GM18502 (cell line): ENCODE results near the gene MED15.
A peak's percentile ranks its signal among the peaks of the same experiment; 100 is the strongest.
"Not testable (repeated sequence)": the region's sequence is repeated elsewhere in the genome, so short reads cannot be mapped to it uniquely, and the experiment has no call there.

ENCODE experiments used
- ATAC-seq: cut with Tn5 transposase; IDR thresholded peaks from one replicate; pipeline ENCODE4 v1.9.1; 2021; ENCODE audit warnings: mild to moderate bottlenecking; ENCODE audit not compliant: unreplicated experiment, poor library complexity

MED15 gene, protein sequence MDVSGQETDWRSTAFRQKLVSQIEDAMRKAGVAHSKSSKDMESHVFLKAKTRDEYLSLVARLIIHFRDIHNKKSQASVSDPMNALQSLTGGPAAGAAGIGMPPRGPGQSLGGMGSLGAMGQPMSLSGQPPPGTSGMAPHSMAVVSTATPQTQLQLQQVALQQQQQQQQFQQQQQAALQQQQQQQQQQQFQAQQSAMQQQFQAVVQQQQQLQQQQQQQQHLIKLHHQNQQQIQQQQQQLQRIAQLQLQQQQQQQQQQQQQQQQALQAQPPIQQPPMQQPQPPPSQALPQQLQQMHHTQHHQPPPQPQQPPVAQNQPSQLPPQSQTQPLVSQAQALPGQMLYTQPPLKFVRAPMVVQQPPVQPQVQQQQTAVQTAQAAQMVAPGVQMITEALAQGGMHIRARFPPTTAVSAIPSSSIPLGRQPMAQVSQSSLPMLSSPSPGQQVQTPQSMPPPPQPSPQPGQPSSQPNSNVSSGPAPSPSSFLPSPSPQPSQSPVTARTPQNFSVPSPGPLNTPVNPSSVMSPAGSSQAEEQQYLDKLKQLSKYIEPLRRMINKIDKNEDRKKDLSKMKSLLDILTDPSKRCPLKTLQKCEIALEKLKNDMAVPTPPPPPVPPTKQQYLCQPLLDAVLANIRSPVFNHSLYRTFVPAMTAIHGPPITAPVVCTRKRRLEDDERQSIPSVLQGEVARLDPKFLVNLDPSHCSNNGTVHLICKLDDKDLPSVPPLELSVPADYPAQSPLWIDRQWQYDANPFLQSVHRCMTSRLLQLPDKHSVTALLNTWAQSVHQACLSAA

GRCh38 chr22:20507253-20508066 lies at the start of gene MED15:
Gene MED15 (plus strand): TSS chr22:20507610. CDS start chr22:20507679, 69 bp downstream.
- ATAC-seq = peak; percentile 82

GRCh38 chr22:20458530-20459151 lies 48.8 kb upstream of the MED15 start:
- no peak for ATAC-seq

DNA sequence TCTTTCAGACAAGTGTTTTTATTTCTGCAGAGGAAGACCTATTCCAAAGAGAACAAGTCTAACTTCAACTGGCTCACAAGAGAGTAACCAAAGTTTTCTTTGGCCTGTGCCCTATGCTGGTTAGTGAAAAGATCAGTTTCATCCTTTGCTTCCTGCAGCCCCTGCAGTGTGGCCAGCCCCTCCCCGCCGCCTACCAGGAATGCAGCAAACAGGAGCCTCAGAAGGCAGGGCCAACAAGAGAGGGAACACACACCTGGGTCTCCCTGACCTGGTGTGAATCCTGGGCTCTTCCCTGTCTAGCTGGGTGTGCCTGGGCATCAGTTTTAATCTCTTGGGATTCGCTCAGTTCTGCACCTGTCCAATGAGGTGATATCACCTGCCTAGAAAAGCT lies 48.3 kb upstream of the MED15 start:
- no peak for ATAC-seq

DNA sequence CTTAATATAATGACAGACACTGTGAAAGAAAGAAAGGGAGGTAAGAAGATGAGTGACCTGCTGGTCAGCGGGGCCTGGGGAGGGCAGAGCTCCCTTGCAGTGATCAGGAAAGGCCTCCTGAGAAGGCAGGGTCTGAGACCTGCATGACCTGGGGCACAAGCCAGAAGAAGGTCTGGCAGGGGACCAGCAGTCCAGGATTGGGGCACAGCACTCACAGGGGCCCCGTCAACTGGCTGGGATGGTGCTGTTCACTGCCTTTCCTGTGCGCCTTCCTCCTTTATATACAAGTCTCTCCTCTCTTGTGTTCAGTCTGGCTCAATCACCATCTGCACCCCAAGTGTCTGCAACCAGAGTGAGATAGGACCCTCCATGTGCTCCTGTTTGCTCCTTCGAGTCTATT lies 47.5 kb upstream of the MED15 start:
- ATAC-seq = no peak

DNA sequence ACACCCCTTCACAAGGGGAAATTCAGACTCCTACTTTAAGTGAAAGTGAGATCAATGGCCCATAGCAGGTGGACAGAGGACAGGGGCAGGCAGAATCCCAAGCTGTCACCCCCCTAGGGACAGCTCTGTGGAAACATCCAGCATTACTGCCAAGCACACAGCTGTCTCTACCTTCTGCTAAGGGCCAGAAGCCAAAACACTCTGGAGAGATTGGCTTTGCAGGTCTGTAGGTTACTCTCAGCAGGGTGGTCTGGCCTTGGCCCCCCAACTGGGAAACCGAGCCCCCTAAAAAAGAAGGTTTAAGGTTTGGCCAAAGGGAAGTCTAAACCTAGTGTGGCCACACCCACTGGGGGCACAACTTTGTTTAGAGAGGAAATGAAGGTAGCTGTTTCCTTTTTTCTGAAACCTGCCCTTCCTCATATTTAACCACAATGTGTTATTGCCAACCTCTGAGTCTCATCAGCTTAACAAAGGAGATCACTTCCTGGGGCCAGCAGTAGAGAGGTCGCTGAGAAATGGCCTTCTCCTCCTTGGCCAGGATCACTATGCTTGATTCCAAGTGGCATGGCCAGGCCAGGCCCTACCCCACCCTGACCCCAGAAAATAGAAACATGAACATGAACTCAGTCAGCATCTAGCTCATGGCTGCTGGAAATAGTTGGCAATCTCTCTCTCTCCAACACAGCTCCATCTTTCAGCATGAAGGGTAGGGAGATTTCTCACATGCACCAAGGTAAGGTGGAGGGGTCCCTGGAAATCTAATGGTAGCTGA lies 43.9 kb upstream of the MED15 start:
- no peak for ATAC-seq

- no peak for ATAC-seq
Measured at GRCh38 chr22:20464096-20464614, 43.3 kb upstream of the MED15 start.

- no peak for ATAC-seq
Measured at GRCh38 chr22:20464912-20465758, 42.3 kb upstream of the MED15 start.

DNA sequence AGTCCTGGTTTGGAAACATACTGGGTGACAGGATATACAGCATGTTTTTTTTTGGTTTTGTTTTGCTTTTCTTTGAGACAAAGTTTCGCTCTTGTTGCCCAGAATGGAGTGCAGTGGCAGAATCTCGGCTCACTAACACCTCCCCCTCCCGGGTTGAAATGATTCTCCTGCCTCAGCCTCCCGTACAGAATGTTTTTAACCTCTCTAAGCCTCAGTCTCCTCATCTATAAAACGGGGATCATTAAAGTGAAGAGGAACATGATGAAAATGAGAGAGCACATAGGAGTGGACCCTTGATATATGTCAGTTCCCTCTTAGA lies 41.7 kb upstream of the MED15 start:
- ATAC-seq = no peak

DNA sequence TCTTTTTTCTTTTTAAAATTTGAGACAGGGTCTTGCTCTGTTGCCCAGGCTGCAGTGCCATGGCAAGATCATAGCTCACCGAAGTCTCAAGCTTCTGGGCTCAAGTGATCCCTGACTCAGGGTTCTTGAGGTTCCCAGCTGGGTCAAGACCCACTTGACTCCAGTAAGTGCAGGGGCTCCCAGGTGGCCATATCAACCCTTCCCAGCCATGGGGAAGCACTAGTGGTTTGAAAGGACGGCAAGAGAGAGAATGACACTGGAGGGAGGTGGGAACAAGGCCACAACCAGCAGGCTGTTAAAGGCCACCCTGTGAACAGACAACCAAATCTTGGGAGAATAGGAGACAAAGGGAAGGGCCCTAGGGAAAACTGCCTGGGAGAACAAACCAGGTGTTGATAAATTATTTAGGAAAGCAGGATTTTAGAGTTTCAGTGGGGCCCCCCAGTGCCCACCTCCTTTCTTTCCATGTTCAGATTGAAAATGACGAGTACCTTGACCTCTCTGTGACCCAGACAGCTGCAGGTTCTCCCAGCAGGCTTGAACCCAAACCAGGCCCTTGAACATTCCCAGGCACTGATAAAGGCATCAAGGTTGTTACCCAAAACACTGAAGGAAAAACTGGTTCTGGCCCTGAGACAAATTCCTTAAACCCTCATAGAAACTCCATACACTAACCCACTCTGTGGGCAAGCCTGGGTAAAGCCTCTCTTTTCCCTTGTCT lies 40.6 kb upstream of the MED15 start:
- no peak for ATAC-seq

DNA sequence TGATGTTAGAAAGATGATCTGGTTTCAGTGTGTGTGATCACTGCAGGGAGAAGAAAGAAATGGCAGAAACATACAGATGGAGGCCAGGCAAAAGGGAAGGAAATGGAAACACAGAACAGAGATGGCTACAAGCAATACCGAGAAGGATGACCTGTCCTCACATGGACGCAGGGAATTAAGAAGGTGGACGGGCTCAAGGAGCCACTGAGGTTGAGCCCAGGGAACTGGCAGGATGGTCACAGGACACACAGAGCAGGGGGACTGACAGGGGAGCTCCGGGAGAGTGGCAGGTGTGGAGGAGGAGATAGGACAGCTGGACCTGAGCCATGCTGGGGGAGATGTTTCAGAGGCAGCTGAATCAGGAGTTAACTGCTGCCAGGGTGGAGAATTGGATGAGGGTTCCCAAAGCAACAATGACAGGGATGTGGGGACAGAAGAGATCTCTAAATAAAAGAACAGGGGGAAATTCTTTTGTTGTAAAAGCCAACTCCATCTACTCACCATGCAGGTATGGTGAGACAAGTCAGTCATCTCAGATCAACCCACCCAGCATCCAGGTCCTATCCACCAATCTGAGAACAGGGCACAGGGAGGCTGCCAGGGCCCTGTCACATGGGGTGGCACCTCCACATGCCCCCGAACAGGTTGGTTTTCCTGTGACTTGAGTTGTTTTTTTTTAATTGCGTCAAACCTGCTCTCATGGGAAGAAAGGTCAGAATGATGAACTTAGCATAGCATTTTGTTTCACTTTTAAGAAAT lies 38.1 kb upstream of the MED15 start:
- ATAC-seq = no peak

DNA sequence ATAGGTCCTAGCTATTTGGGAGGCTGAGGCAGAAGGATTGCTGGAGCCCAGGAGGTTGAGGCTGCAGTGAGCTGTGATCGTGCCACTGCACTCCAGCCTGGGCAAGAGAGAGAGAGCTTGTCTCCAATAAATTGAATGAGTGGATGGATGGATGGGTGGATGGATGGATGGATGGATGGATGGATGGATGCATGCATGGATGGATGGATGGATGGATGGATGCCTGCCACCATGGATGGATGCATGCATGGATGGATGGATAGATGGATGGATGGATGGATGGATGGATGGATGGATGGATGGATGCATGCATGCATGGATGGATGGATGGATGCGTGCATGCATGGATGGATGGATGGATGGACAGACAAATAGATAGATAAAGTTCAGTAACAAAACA lies 36.9 kb upstream of the MED15 start:
- not testable (repeated sequence) for ATAC-seq

GRCh38 chr22:20471126-20471833 lies 36.1 kb upstream of the MED15 start:
- ATAC-seq = no peak

DNA sequence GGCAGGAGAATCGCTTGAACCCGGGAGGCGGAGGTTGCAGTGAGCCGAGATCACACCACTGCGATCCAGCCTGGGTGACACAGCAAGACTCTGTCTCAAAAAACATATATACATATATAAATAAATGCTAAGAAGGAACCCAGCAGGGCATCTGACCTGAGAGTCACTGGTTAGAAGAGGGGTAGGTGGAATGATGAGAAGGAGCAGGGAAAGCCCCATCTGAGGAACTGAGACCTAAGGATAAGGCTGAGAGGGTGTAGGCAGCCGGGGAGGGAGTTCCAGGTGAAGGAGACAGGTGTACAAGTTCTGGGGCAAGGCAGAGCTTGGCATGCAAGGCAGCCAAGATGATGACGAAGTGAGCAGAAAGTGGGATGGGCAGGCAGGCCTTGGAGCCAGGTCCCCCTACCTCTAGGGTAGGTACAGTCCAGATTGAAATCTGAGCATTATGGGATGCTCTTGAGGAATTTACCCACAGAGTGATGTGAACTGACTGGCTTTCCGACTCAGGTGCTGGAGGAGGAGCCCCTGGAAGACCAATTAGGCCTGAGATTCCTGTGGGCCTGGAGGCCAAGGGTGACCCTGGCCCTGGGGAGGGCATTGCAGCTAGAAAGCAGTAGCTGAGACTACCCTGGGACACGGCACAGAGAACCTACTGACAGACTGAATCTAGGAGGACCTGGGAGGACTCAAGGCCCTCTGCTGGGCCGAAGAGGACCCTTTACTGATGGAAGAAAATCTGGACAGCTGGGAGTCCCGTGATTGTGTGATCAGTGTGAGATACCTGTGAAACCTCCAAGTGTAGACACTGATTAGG lies 34.6 kb upstream of the MED15 start:
- ATAC-seq = no peak

- ATAC-seq = no peak
Measured at GRCh38 chr22:20475115-20475436, 32.3 kb upstream of the MED15 start.

DNA sequence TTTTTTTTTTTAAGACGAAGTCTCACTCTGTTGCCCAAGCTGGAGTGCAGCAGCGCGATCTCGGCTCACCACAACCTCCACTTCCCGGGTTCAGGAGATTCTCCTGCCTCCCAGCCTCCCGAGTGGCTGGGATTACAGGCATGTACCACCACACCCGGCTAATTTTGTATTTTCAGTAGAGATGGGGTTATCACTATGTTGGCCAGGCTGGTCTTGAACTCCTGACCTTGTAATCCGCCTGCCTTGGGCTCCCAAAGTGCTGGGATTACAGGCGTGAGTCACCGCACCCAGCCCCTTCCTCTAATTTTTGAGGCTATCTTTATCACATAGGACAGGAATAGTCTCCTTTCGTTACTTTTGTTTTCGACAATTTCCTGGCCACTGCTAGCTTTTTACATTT lies 31.8 kb upstream of the MED15 start:
- ATAC-seq = not testable (repeated sequence)

DNA sequence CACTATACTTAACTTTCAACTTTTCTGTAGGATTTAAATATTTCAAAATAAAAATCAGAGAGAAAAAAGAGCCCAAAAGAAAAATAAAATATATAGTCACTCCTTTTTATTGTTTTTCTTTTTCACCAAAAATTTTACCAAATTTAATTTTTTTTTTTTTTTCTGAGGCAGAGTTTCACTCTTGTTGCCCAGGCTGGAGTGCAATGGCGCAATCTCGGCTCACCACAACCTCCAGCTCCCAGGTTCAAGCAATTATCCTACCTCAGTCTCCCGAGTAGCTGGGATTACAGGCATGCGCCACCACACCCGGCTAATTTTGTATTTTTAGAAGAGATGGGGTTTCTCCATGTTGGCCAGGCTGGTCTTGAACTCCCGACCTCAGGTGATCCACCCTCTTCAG lies 29.4 kb upstream of the MED15 start:
- ATAC-seq = not testable (repeated sequence)
